ENCODE measurements around the gene LBHD2.
A peak's percentile ranks its signal among the peaks of the same experiment; 100 is the strongest.

LBHD2 gene

GRCh38 chr14:103123634-103124500 lies 39.9 kb downstream of the LBHD2 start:
- Histone ChIP-seq H3K4me1 (ENCODE audit: control insufficient read depth, insufficient read depth, low read length) (peaks cover 3% of the 10 kb centered on the region), H3K9ac (ENCODE audit: low read length) (no peak overlapping the region), H3K27me3 (ENCODE audit: control insufficient read depth, insufficient read depth, low read length) (peaks cover 1% of the 10 kb centered on the region), H3K4me3 (ENCODE audit: low read length) (peak overlapping the region; percentile 69), H3K36me3 (ENCODE audit: control insufficient read depth, insufficient read depth, low read length) (no peaks in the 10 kb centered on the region), H3K27ac (ENCODE audit: low read depth, low read length) (peak overlapping the region; percentile 76)

- no peak overlapping the region for H3K9ac ChIP-seq (ENCODE audit: low read length)
- peaks cover 3% of the 10 kb centered on the region for H3K4me1 ChIP-seq (ENCODE audit: control insufficient read depth, insufficient read depth, low read length)
- H3K4me3 ChIP-seq (ENCODE audit: low read length): peak overlapping the region; percentile 69
- H3K27ac ChIP-seq (ENCODE audit: low read depth, low read length): no peak overlapping the region
- no peaks in the 10 kb centered on the region for H3K36me3 ChIP-seq (ENCODE audit: control insufficient read depth, insufficient read depth, low read length)
- H3K27me3 ChIP-seq (ENCODE audit: control insufficient read depth, insufficient read depth, low read length): peaks cover 1% of the 10 kb centered on the region
Observed at GRCh38 chr14:103124501-103125001, 40.5 kb downstream of the LBHD2 start.

GRCh38 chr14:103125098-103126070 lies 41.4 kb downstream of the LBHD2 start:
- Histone ChIP-seq H3K27me3 (ENCODE audit: control insufficient read depth, insufficient read depth, low read length) (peaks cover 1% of the 10 kb centered on the region), H3K27ac (ENCODE audit: low read depth, low read length) (no peak overlapping the region), H3K4me3 (ENCODE audit: low read length) (peak overlapping the region; percentile 69), H3K36me3 (ENCODE audit: control insufficient read depth, insufficient read depth, low read length) (no peaks in the 10 kb centered on the region), H3K9ac (ENCODE audit: low read length) (no peak overlapping the region), H3K4me1 (ENCODE audit: control insufficient read depth, insufficient read depth, low read length) (peaks cover 3% of the 10 kb centered on the region)

GRCh38 chr14:103126088-103126872 lies 42.3 kb downstream of the LBHD2 start:
- Histone ChIP-seq H3K4me1 (ENCODE audit: control insufficient read depth, insufficient read depth, low read length) (peaks cover 8% of the 10 kb centered on the region), H3K9ac (ENCODE audit: low read length) (no peak overlapping the region), H3K4me3 (ENCODE audit: low read length) (peak overlapping the region; percentile 59)

GRCh38 chr14:103126873-103127304 lies 42.9 kb downstream of the LBHD2 start:
- Histone ChIP-seq H3K36me3 (ENCODE audit: control insufficient read depth, insufficient read depth, low read length) (no peaks in the 10 kb centered on the region), H3K9ac (ENCODE audit: low read length) (no peak overlapping the region), H3K4me1 (ENCODE audit: control insufficient read depth, insufficient read depth, low read length) (peaks cover 11% of the 10 kb centered on the region), H3K27ac (ENCODE audit: low read depth, low read length) (no peak overlapping the region), H3K27me3 (ENCODE audit: control insufficient read depth, insufficient read depth, low read length) (peaks cover 1% of the 10 kb centered on the region), H3K4me3 (ENCODE audit: low read length) (peak overlapping the region; percentile 59)

More at GRCh38 chr14:103126088-103126872, 42.3 kb downstream of the LBHD2 start:
- no peak overlapping the region for H3K27ac ChIP-seq (ENCODE audit: low read depth, low read length)
- H3K27me3 ChIP-seq (ENCODE audit: control insufficient read depth, insufficient read depth, low read length): peaks cover 1% of the 10 kb centered on the region
- no peaks in the 10 kb centered on the region for H3K36me3 ChIP-seq (ENCODE audit: control insufficient read depth, insufficient read depth, low read length)

- no peak overlapping the region for H3K4me3 ChIP-seq (ENCODE audit: low read length)
- no peaks in the 10 kb centered on the region for H3K36me3 ChIP-seq (ENCODE audit: control insufficient read depth, insufficient read depth, low read length)
- H3K9ac ChIP-seq (ENCODE audit: low read length): no peak overlapping the region
- H3K27me3 ChIP-seq (ENCODE audit: control insufficient read depth, insufficient read depth, low read length): peaks cover 1% of the 10 kb centered on the region
- peaks cover 14% of the 10 kb centered on the region for H3K4me1 ChIP-seq (ENCODE audit: control insufficient read depth, insufficient read depth, low read length)
- H3K27ac ChIP-seq (ENCODE audit: low read depth, low read length): no peak overlapping the region
Observed at GRCh38 chr14:103127356-103127755, 43.3 kb downstream of the LBHD2 start.

GRCh38 chr14:103127861-103128598 lies 44.0 kb downstream of the LBHD2 start:
- H3K4me3 ChIP-seq (ENCODE audit: low read length): no peak overlapping the region
- H3K4me1 ChIP-seq (ENCODE audit: control insufficient read depth, insufficient read depth, low read length): peaks cover 11% of the 10 kb centered on the region
- H3K27me3 ChIP-seq (ENCODE audit: control insufficient read depth, insufficient read depth, low read length): peaks cover 1% of the 10 kb centered on the region
- no peak overlapping the region for H3K27ac ChIP-seq (ENCODE audit: low read depth, low read length)
- H3K36me3 ChIP-seq (ENCODE audit: control insufficient read depth, insufficient read depth, low read length): peaks cover 2% of the 10 kb centered on the region
- no peak overlapping the region for H3K9ac ChIP-seq (ENCODE audit: low read length)

- H3K36me3 ChIP-seq (ENCODE audit: control insufficient read depth, insufficient read depth, low read length): peaks cover 4% of the 10 kb centered on the region
- H3K27me3 ChIP-seq (ENCODE audit: control insufficient read depth, insufficient read depth, low read length): peaks cover 1% of the 10 kb centered on the region
- H3K4me3 ChIP-seq (ENCODE audit: low read length): no peak overlapping the region
- peaks cover 11% of the 10 kb centered on the region for H3K4me1 ChIP-seq (ENCODE audit: control insufficient read depth, insufficient read depth, low read length)
- H3K27ac ChIP-seq (ENCODE audit: low read depth, low read length): no peak overlapping the region
- no peak overlapping the region for H3K9ac ChIP-seq (ENCODE audit: low read length)
Observed at GRCh38 chr14:103128631-103129300, 44.8 kb downstream of the LBHD2 start.

GRCh38 chr14:103129301-103130016 lies 45.4 kb downstream of the LBHD2 start:
- H3K27ac ChIP-seq (ENCODE audit: low read depth, low read length): no peak overlapping the region

GRCh38 chr14:103130017-103130764 lies 46.2 kb downstream of the LBHD2 start:
- Histone ChIP-seq H3K9ac (ENCODE audit: low read length) (no peak overlapping the region), H3K4me1 (ENCODE audit: control insufficient read depth, insufficient read depth, low read length) (peaks cover 11% of the 10 kb centered on the region), H3K27me3 (ENCODE audit: control insufficient read depth, insufficient read depth, low read length) (no peaks in the 10 kb centered on the region), H3K27ac (ENCODE audit: low read depth, low read length) (peak overlapping the region; percentile 8), H3K36me3 (ENCODE audit: control insufficient read depth, insufficient read depth, low read length) (peaks cover 4% of the 10 kb centered on the region), H3K4me3 (ENCODE audit: low read length) (no peak overlapping the region)

More at GRCh38 chr14:103129301-103130016, 45.4 kb downstream of the LBHD2 start:
- H3K4me1 ChIP-seq (ENCODE audit: control insufficient read depth, insufficient read depth, low read length): peaks cover 11% of the 10 kb centered on the region
- no peak overlapping the region for H3K4me3 ChIP-seq (ENCODE audit: low read length)
- peaks cover 4% of the 10 kb centered on the region for H3K36me3 ChIP-seq (ENCODE audit: control insufficient read depth, insufficient read depth, low read length)
- no peaks in the 10 kb centered on the region for H3K27me3 ChIP-seq (ENCODE audit: control insufficient read depth, insufficient read depth, low read length)
- no peak overlapping the region for H3K9ac ChIP-seq (ENCODE audit: low read length)

Measured in rectal smooth muscle tissue (tissue), 1 donor.